ENCODE measurements around the gene MAMLD1. TPM values are rescaled to one million over a fixed set of nuclear protein-coding genes. Genes with fewer than 3 reads are reported as not detected.
A peak's percentile ranks its signal among the peaks of the same experiment; 100 is the strongest.

MAMLD1 gene
- total and polyA plus RNA-seq, 4 donors, result 0.59 to 1.1 (median 0.76) TPM

DNA sequence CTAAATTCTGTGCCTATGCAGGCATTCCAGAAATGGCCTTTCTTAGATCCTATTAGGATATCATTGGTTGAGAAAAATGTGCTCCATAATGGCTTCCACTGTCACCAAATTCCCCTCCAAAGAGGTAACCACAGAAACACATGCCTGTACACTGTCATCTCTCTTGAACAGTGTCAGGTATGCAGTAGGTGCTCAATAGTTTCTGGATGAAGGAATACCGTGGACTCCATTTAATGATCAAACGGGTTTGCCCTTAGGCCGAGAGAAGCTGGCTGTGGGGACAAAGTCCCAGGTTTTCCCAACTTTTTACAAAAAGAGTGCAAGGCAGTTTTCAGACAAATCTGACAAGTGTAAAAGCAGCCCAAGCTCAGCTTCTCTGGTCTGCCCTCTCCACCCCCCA, 188.8 kb downstream of the MAMLD1 start:
- no peak overlapping the region for H3K9ac ChIP-seq (ENCODE audit: low read depth in 1 of 2, low read length in 2 of 2)
- DNase-seq (ENCODE audit: low spot score), result no peak
- no peaks in the 10 kb centered on the region for H3K27me3 ChIP-seq (ENCODE audit: control insufficient read depth in 4 of 4, insufficient read depth in 4 of 4, low read length in 3 of 4)
- TF ChIP-seq, protein P1, sequence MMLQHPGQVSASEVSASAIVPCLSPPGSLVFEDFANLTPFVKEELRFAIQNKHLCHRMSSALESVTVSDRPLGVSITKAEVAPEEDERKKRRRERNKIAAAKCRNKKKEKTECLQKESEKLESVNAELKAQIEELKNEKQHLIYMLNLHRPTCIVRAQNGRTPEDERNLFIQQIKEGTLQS (IDR thresholded peaks at IDR 0.05), result no peak
- peak in 1 of 2 donors; percentile 23 for TF ChIP-seq HNF4A (conservative IDR thresholded peaks at IDR 0.05)
- TF ChIP-seq REST (IDR thresholded peaks at IDR 0.05), result no peak
- TF ChIP-seq FOXA1 (IDR thresholded peaks at IDR 0.05), result no peak
- no peak overlapping the region for H3K27ac ChIP-seq (ENCODE audit: low read depth in 1 of 2, low read length in 2 of 2)
- no peak overlapping the region for H3K4me3 ChIP-seq (ENCODE audit: low read depth in 1 of 3, low read length in 3 of 3)
- H3K4me1 ChIP-seq (ENCODE audit: control insufficient read depth in 4 of 4, insufficient read depth in 4 of 4, low read length in 3 of 4), result peaks cover 4 to 14% (median 7%) of the 10 kb centered on the region in 4 donors
- 54% methylated on average over 3 of the region's 3 CpGs for WGBS
- H3K9me3 ChIP-seq (ENCODE audit: control insufficient read depth in 4 of 4, low read length in 3 of 4), result no peaks in the 10 kb centered on the region
- no peaks in the 10 kb centered on the region for H3K36me3 ChIP-seq (ENCODE audit: control insufficient read depth in 4 of 4, insufficient read depth in 3 of 4, low read depth in 1 of 4, low read length in 3 of 4)

DNA sequence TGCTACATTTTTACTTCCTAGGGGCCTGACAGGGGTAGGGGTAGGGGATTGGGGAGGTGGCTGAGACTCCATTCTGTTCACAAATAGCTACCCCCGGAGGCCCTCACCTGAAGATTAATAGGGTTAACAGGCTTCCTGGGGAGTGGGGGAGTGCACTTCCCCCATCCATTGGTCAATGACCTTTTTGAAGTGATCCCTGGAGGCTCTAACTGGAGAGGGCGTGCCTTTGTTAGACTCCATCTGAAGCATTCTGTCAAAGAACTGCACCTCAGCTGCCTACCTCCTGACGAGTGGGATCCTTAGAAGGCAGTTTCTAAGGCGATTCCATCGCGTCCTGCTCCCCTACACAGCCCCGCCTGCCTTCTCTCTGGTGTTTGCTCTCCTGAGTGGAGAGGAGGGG, 195.3 kb downstream of the MAMLD1 start:
- Histone ChIP-seq H3K4me3 (ENCODE audit: low read depth in 1 of 3, low read length in 3 of 3) (no peak overlapping the region), H3K4me1 (ENCODE audit: control insufficient read depth in 4 of 4, insufficient read depth in 4 of 4, low read length in 3 of 4) (no peaks in the 10 kb centered on the region), H3K27me3 (ENCODE audit: control insufficient read depth in 4 of 4, insufficient read depth in 4 of 4, low read length in 3 of 4) (no peaks in the 10 kb centered on the region), H3K9me3 (ENCODE audit: control insufficient read depth in 4 of 4, low read length in 3 of 4) (no peaks in the 10 kb centered on the region), H3K27ac (ENCODE audit: low read depth in 1 of 2, low read length in 2 of 2) (no peak overlapping the region), H3K9ac (ENCODE audit: low read depth in 1 of 2, low read length in 2 of 2) (no peak overlapping the region), H3K36me3 (ENCODE audit: control insufficient read depth in 4 of 4, insufficient read depth in 3 of 4, low read depth in 1 of 4, low read length in 3 of 4) (no peaks in the 10 kb centered on the region)
- 73% methylated on average over 7 of the region's 7 CpGs for WGBS
- no peak for TF ChIP-seq HNF4G (IDR thresholded peaks at IDR 0.05)
- TF ChIP-seq, protein P2, sequence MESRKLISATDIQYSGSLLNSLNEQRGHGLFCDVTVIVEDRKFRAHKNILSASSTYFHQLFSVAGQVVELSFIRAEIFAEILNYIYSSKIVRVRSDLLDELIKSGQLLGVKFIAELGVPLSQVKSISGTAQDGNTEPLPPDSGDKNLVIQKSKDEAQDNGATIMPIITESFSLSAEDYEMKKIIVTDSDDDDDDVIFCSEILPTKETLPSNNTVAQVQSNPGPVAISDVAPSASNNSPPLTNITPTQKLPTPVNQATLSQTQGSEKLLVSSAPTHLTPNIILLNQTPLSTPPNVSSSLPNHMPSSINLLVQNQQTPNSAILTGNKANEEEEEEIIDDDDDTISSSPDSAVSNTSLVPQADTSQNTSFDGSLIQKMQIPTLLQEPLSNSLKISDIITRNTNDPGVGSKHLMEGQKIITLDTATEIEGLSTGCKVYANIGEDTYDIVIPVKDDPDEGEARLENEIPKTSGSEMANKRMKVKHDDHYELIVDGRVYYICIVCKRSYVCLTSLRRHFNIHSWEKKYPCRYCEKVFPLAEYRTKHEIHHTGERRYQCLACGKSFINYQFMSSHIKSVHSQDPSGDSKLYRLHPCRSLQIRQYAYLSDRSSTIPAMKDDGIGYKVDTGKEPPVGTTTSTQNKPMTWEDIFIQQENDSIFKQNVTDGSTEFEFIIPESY (IDR thresholded peaks at IDR 0.05), result no peak
- TF ChIP-seq FOXA2 (IDR thresholded peaks at IDR 0.05), result no peak
- TF ChIP-seq REST (IDR thresholded peaks at IDR 0.05), result no peak
- TF ChIP-seq TAF1 (conservative IDR thresholded peaks at IDR 0.05), result no peak
- DNase-seq (ENCODE audit: low spot score), result no peak

Other genes starting within 250 kb of the MAMLD1 start
- 10 to 100 TPM; 15.8 to 21.2 TPM for gene MTM1, start 205.3 kb downstream of the MAMLD1 start, total RNA-seq
- gene MTM1, start 205.3 kb downstream of the MAMLD1 start, polyA plus RNA-seq, result 1 to 10 TPM; 5.9 to 7.0 TPM